GM12891 (cell line): ENCODE results near the gene POLR2A.

Experiments
- DNase-seq: peaks from one replicate; pipeline ENCODE4 v3.0.0; 2011; ENCODE audit warnings: low spot score; ENCODE audit not compliant: insufficient read length
- FAIRE-seq: peaks from 2 replicates; lab custom pipeline; 2011; peaks lifted over from hg19 to GRCh38; lab: Jason Lieb, UNC
- PAX5 ChIP-seq: IDR thresholded peaks from 2 replicates; pipeline ENCODE4 v1.6.1; 2011; ENCODE audit warnings: low read length, moderate library complexity, mild to moderate bottlenecking; ENCODE audit not compliant: insufficient read depth, severe bottlenecking
- POLR2A ChIP-seq: IDR thresholded peaks from 2 replicates; pipeline ENCODE4 v1.6.1; 2011; ENCODE audit warnings: low read depth, low read length, control low read depth
- POLR2AphosphoS5 ChIP-seq: IDR thresholded peaks from 2 replicates; pipeline ENCODE4 v1.6.1; 2011; ENCODE audit warnings: low read depth, low read length, control low read depth
- POU2F2 ChIP-seq: IDR thresholded peaks from 2 replicates; pipeline ENCODE4 v1.6.1; 2011; ENCODE audit warnings: low read depth, mild to moderate bottlenecking, control low read depth, low read length, moderate library complexity
- SPI1 ChIP-seq: IDR thresholded peaks from 2 replicates; pipeline ENCODE4 v1.6.1; 2011; ENCODE audit warnings: low read depth, low read length, control low read depth
- TAF1 ChIP-seq: IDR thresholded peaks from 2 replicates; pipeline ENCODE4 v1.6.1; 2011; ENCODE audit warnings: low read depth, low read length, control low read depth

POLR2A gene

DNA sequence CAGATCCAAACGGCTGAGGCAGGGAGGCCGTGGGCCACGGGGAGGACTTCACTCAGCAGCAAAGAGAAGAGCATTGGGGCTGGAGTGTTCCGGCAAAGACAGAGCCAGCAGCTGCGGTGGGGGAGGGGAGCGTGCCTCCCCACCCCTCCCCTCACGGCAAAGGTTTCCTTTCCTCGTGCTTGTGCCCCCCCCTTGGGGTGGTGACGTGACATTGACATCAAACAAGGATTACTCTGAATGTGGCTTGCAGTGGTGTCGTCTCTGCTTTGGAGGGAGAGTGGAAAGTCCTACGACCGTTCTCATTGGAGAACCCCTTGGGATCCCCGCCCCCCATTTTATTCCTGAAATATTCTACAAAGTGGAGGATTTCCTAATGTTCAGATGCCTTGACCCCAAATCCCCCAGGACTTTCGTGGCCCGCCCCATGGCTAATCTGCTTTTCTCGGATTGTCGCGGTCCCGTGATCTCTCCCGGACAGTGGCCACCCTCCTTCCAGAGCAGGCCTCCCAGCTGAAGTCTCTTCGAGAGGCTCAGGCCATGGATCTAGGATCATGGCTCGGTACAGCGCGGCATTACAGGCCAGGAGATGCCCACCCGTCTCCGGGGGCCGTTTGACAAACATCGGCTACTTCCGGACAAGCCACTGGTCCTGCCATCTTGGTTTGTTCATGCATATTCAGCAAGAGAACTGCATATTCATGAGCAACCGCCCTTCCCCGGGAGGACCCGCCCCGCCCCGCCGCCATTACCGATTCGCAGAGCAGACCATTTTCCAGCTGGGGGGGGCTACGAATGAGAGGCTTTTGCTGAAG, 705 bp upstream of the POLR2A start:
- FAIRE-seq (peak; percentile 94), DNase-seq (peak; percentile 78)
- TF ChIP-seq TAF1 (peak; percentile 67; the same call in 1 of the 2 replicates), POU2F2 (peak; percentile 100), POLR2AphosphoS5 (no peak; the same call in 1 of the 2 replicates), POLR2A (no peak; the same call in none of the 2 replicates), PAX5 (no peak), SPI1 (no peak)

- no peak for TF ChIP-seq SPI1
- no peak for TF ChIP-seq PAX5
- no peak for TF ChIP-seq TAF1
- FAIRE-seq: no peak
- DNase-seq: no peak
These were observed 782 bp downstream of the POLR2A start for GRCh38 chr17:7484919-7485377.

DNA sequence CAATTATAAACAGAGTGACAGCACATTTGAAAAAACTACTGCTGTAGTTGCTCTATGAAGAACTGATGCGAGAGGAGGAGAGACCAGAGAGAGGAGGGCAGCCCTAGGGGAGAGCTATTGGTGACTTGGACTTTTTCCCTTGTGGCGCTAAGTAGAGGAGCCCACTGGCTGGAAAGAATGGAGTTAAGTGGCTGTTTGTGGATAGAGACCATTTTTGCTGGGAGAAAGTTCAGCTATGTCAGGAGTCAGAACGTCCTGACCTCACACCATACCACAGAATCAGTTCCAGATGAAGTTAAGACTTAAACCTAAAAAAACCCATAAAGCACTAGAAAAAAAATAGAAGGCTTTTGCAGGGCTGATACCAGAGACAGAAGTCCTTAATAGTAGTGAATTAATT, 2.0 kb downstream of the POLR2A start:
- peak; percentile 33 for FAIRE-seq
- TF ChIP-seq SPI1: no peak
- no peak for TF ChIP-seq TAF1
- TF ChIP-seq POU2F2: no peak
- TF ChIP-seq PAX5: no peak
- TF ChIP-seq POLR2A: no peak
- no peak for TF ChIP-seq POLR2AphosphoS5
- no peak for DNase-seq

GRCh38 chr17:7490144-7490543, 6.0 kb downstream of the POLR2A start:
- FAIRE-seq (no peak), DNase-seq (no peak)
- TF ChIP-seq SPI1 (no peak), TAF1 (no peak), POLR2A (no peak), PAX5 (no peak), POU2F2 (no peak), POLR2AphosphoS5 (no peak)

GRCh38 chr17:7491583-7491982, 7.4 kb downstream of the POLR2A start:
- TF ChIP-seq SPI1 (no peak), POLR2AphosphoS5 (no peak), TAF1 (no peak), PAX5 (no peak), POLR2A (no peak), POU2F2 (no peak)
- no peak for FAIRE-seq
- DNase-seq: no peak

DNA sequence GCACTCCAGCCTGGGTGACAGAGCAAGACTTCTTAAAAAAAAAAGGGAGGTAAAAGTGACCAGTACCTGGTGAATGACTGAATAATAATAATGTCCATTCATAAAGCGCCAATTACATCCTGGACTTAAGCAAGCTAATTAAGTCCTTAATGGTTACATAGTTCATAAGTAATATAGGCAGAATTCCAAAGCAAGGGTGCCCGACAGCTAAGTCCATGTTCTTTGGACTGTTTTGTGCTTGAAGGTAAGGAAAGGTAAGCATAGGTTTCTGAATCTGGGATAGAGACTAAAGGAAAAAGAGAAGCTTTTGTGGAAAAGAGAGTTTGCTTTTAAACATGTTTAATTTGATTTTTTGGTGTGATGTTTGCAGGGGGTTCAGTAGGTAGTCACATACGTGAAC, 9.8 kb downstream of the POLR2A start:
- DNase-seq (no peak), FAIRE-seq (no peak)
- TF ChIP-seq SPI1: no peak
- no peak for TF ChIP-seq TAF1
- TF ChIP-seq POLR2AphosphoS5: no peak
- TF ChIP-seq POLR2A: no peak

GRCh38 chr17:7495906-7496434, 11.8 kb downstream of the POLR2A start:
- no peak for FAIRE-seq

DNA sequence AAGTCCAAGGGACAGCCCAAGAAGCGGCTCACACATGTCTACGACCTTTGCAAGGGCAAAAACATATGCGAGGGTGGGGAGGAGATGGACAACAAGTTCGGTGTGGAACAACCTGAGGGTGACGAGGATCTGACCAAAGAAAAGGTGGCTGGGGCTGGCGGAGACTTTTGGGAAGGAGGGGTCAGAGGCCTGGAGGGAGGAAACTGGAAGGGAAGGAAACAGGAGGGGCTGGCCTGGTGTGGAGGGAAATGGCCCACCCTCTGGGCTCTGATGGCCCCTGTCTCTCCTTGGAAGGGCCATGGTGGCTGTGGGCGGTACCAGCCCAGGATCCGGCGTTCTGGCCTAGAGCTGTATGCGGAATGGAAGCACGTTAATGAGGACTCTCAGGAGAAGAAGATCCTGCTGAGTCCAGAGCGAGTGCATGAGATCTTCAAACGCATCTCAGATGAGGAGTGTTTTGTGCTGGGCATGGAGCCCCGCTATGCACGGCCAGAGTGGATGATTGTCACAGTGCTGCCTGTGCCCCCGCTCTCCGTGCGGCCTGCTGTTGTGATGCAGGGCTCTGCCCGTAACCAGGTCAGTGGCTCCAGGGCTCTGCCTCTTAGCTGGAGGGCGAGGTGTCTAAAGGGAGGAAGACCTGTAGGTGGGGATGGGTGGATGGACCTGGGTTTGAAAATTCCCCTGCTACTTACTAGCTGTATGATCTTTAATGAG, 12.5 kb downstream of the POLR2A start:
- no peak for FAIRE-seq
- no peak for DNase-seq
- TF ChIP-seq TAF1: no peak
- TF ChIP-seq SPI1: no peak
- TF ChIP-seq POLR2AphosphoS5: 0 out of 2 replicates have a peak, but pooled peaks have one; percentile 31
- 0 out of 2 replicates have a peak, but pooled peaks have one; percentile 14 for TF ChIP-seq POLR2A
- TF ChIP-seq POU2F2: no peak
- no peak for TF ChIP-seq PAX5

More at GRCh38 chr17:7495906-7496434, 11.8 kb downstream of the POLR2A start:
- TF ChIP-seq SPI1 (no peak), PAX5 (no peak), POU2F2 (no peak), POLR2AphosphoS5 (no peak), TAF1 (no peak), POLR2A (no peak)
- DNase-seq: no peak

DNA sequence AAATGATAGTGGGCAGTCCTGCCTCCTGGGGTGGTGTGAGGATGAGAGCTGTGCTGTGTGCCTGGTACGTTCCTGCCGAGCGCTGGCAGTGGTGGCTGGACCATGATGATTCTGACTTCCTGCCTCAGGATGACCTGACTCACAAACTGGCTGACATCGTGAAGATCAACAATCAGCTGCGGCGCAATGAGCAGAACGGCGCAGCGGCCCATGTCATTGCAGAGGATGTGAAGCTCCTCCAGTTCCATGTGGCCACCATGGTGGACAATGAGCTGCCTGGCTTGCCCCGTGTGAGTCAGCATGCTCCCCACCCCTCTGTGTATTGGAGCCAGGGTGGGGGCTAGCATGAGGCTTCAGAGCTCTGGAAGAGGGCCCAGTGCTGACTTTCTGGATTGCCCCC, 13.1 kb downstream of the POLR2A start:
- FAIRE-seq (no peak), DNase-seq (no peak)
- TF ChIP-seq POU2F2 (no peak), TAF1 (no peak), POLR2AphosphoS5 (no peak), POLR2A (0 out of 2 replicates have a peak, but pooled peaks have one; percentile 6), PAX5 (no peak)
